SU-DHL-6 (cell line): ENCODE measurements around the gene DUSP22.
"Not testable (repeated sequence)": the region's sequence is repeated elsewhere in the genome, so short reads cannot be mapped to it uniquely, and the experiment has no call there.

Experiments
- H2AFZ ChIP-seq: fragments of 200-600 bp; sonication (generic); 2 replicates; pipeline ENCODE4 v1.6.1; 2014; ENCODE audit warnings: low read depth, mild to moderate bottlenecking, moderate library complexity, mixed read lengths, antibody characterized with exemption, low read length; ENCODE audit not compliant: severe bottlenecking
- H3F3A ChIP-seq: fragments of 200-600 bp; shearing (Covaris generic); 2 replicates; pipeline ENCODE4 v1.6.0; 2016; ENCODE audit warnings: antibody characterized with exemption, mild to moderate bottlenecking; ENCODE audit not compliant: insufficient read depth
- H3K27ac ChIP-seq: fragments of 200-600 bp; sonication (generic); 2 replicates; pipeline ENCODE4 v1.5.1; 2016; ENCODE audit warnings: low read depth, mild to moderate bottlenecking, low read length, moderate library complexity, mixed read lengths
- H3K27me3 ChIP-seq: fragments of 200-600 bp; sonication (generic), shearing (Covaris generic); 2 replicates; pipeline ENCODE4 v1.6.0; 2014; ENCODE audit warnings: mild to moderate bottlenecking, low read length
- H3K36me3 ChIP-seq: fragments of 200-600 bp; sonication (generic); 2 replicates; pipeline ENCODE4 v1.6.1; 2014; ENCODE audit warnings: mild to moderate bottlenecking, low read length, mixed read lengths
- H3K4me2 ChIP-seq: fragments of 300-600, 200-600 bp; shearing (Covaris generic), sonication (generic); 2 replicates; pipeline ENCODE4 v1.6.0; 2014; ENCODE audit warnings: low read length, low read depth, mild to moderate bottlenecking; ENCODE audit not compliant: poor library complexity, severe bottlenecking
- H3K4me3 ChIP-seq: fragments of 200-600 bp; sonication (generic); 2 replicates; pipeline ENCODE4 v1.5.1; 2014; ENCODE audit warnings: antibody characterized with exemption, low read length, mild to moderate bottlenecking, mixed read lengths; ENCODE audit not compliant: insufficient read depth, poor library complexity, severe bottlenecking
- H3K79me2 ChIP-seq: fragments of 200-600 bp; sonication (generic); 2 replicates; pipeline ENCODE4 v1.6.1; 2014; ENCODE audit warnings: mild to moderate bottlenecking, low read length, moderate library complexity; ENCODE audit not compliant: insufficient read depth
- H3K9ac ChIP-seq: fragments of 200-600 bp; sonication (generic); 2 replicates; pipeline ENCODE4 v1.7.0; 2014; ENCODE audit warnings: mild to moderate bottlenecking, low read length
- H3K9me2 ChIP-seq: fragments of 200-600 bp; sonication (generic); replicated peaks from 2 replicates; pipeline ENCODE4 v1.6.1; 2014; ENCODE audit warnings: low read length; ENCODE audit not compliant: insufficient read depth
- H3K9me3 ChIP-seq: fragments of 200-600 bp; sonication (generic); 2 replicates; pipeline ENCODE4 v1.6.1; 2014; ENCODE audit warnings: low read length, mixed read lengths; ENCODE audit not compliant: insufficient read depth
- H4K20me1 ChIP-seq: fragments of 200-600 bp; sonication (generic); 2 replicates; pipeline ENCODE4 v1.6.1; 2014; ENCODE audit warnings: low read depth, mild to moderate bottlenecking, antibody characterized with exemption, low read length, moderate library complexity, mixed read lengths
- CTCF ChIP-seq: fragments of 200-600 bp; sonication (generic); IDR thresholded peaks from one replicate; pipeline ENCODE4 v1.5.1; 2017; ENCODE audit warnings: antibody characterized with exemption, mild to moderate bottlenecking, low read length, moderate library complexity; ENCODE audit not compliant: insufficient read depth, poor library complexity, severe bottlenecking
- EZH2phosphoT487 ChIP-seq: fragments of 200-600 bp; sonication (generic), shearing (Covaris generic); conservative IDR thresholded peaks from 2 replicates; pipeline ENCODE4 v1.6.1; 2018; ENCODE audit warnings: mild to moderate bottlenecking, antibody characterized with exemption, low read length, moderate library complexity, mixed read lengths

The DUSP22 gene

GRCh38 chr6:373773-374724 is 81.8 kb downstream of the DUSP22 start:
- TF ChIP-seq EZH2phosphoT487 (no peak), CTCF (no peak)
- Histone ChIP-seq H3F3A (peaks cover 37% of the 10 kb centered on the region), H2AFZ (no peak overlapping the region), H3K27me3 (no peaks in the 10 kb centered on the region), H3K9me2 (no peaks in the 10 kb centered on the region), H3K9ac (no peak overlapping the region), H4K20me1 (no peaks in the 10 kb centered on the region), H3K36me3 (no peaks in the 10 kb centered on the region), H3K4me2 (no peak overlapping the region), H3K27ac (no peak overlapping the region), H3K79me2 (no peaks in the 10 kb centered on the region), H3K4me3 (no peak overlapping the region), H3K9me3 (no peaks in the 10 kb centered on the region)

GRCh38 chr6:374956-375355 is 82.7 kb downstream of the DUSP22 start:
- TF ChIP-seq EZH2phosphoT487 (0 out of 2 replicates have a peak, but pooled peaks have one; percentile 6), CTCF (no peak)
- no peak overlapping the region for H3K27ac ChIP-seq
- no peak overlapping the region for H3K4me3 ChIP-seq
- H3F3A ChIP-seq, result peaks cover 37% of the 10 kb centered on the region
- H3K9me2 ChIP-seq, result no peaks in the 10 kb centered on the region
- no peaks in the 10 kb centered on the region for H4K20me1 ChIP-seq
- H3K79me2 ChIP-seq, result no peaks in the 10 kb centered on the region
- no peak overlapping the region for H3K9ac ChIP-seq
- H3K36me3 ChIP-seq, result no peaks in the 10 kb centered on the region
- no peaks in the 10 kb centered on the region for H3K9me3 ChIP-seq
- H3K4me2 ChIP-seq, result no peak overlapping the region
- H2AFZ ChIP-seq, result no peak overlapping the region
- H3K27me3 ChIP-seq, result no peaks in the 10 kb centered on the region

GRCh38 chr6:376827-377640 is 84.7 kb downstream of the DUSP22 start:
- Histone ChIP-seq H3K4me3 (peak overlapping the region; percentile 0), H3K27me3 (no peaks in the 10 kb centered on the region), H3F3A (peaks cover 37% of the 10 kb centered on the region), H2AFZ (no peak overlapping the region), H3K4me2 (peak overlapping the region; percentile 49), H4K20me1 (no peaks in the 10 kb centered on the region), H3K79me2 (no peaks in the 10 kb centered on the region), H3K9ac (peak overlapping the region; percentile 1; the same call in 1 of the 2 replicates), H3K9me2 (no peaks in the 10 kb centered on the region), H3K36me3 (no peaks in the 10 kb centered on the region), H3K9me3 (no peaks in the 10 kb centered on the region), H3K27ac (peak overlapping the region; percentile 78)
- TF ChIP-seq EZH2phosphoT487 (no peak), CTCF (no peak)

GRCh38 chr6:377641-378020 is 85.3 kb downstream of the DUSP22 start:
- H3K79me2 ChIP-seq, H3K36me3 ChIP-seq, H4K20me1 ChIP-seq, H3K9me2 ChIP-seq, H3K9me3 ChIP-seq, H3K27me3 ChIP-seq, H2AFZ ChIP-seq: not testable (repeated sequence)
- peak overlapping the region; percentile 8 for H3K9ac ChIP-seq
- H3F3A ChIP-seq, result peaks cover 37% of the 10 kb centered on the region
- peak overlapping the region; percentile 78 for H3K27ac ChIP-seq
- H3K4me2 ChIP-seq, result peak overlapping the region; percentile 49
- H3K4me3 ChIP-seq, result peak overlapping the region; percentile 0
